Subcutaneous adipose tissue (tissue), 4 donors: ENCODE data around the gene ZNF787. TPM values are rescaled to one million over a fixed set of nuclear protein-coding genes. Genes with fewer than 3 reads are reported as not detected.

ENCODE experiments used
- CTCF ChIP-seq: fragments of 450-650 bp; IDR thresholded peaks from one replicate; pipeline ENCODE4 v1.5.1; 2016; ENCODE audit warnings: low read depth, mild to moderate bottlenecking, control low read depth, antibody characterized with exemption, moderate library complexity
- total RNA-seq, 4 donors: library from RNA; depleted of rRNA; stranded (reverse); fragments of >200 nt; gene quantifications; one replicate each; pipeline ENCODE4 v1.1.0, GENCODE V29; 2016

Gene ZNF787
- total RNA-seq, 4 donors from 2014 or later, result 3.6 to 11.7 (median 5.7) TPM

GRCh38 chr19:56137405-56137804 is 16.3 kb upstream of the ZNF787 start:
- no peak for TF ChIP-seq CTCF

- TF ChIP-seq CTCF, result no peak
These were observed 15.3 kb upstream of the ZNF787 start for GRCh38 chr19:56136362-56136761.

GRCh38 chr19:56134654-56134921 is 13.5 kb upstream of the ZNF787 start:
- no peak for TF ChIP-seq CTCF

- no peak for TF ChIP-seq CTCF
These were observed 13.0 kb upstream of the ZNF787 start for GRCh38 chr19:56133858-56134653.

GRCh38 chr19:56132316-56132822 is 11.3 kb upstream of the ZNF787 start:
- TF ChIP-seq CTCF, result no peak

GRCh38 chr19:56131651-56132050 is 10.6 kb upstream of the ZNF787 start:
- TF ChIP-seq CTCF, result no peak

- no peak for TF ChIP-seq CTCF
These were observed 8.9 kb upstream of the ZNF787 start for GRCh38 chr19:56130006-56130405.
